Renal pelvis (tissue), 4 donors: ENCODE results near the gene LRMDA. TPM values are rescaled to one million over a fixed set of nuclear protein-coding genes. Genes with fewer than 3 reads are reported as not detected.
"Not testable (repeated sequence)": the region's sequence is repeated elsewhere in the genome, so short reads cannot be mapped to it uniquely, and the experiment has no call there.

Experiments used
- DNase-seq: peaks from one replicate; pipeline ENCODE4 v3.0.0-alpha.2; 2013
- polyA plus RNA-seq, 3 donors: library from polyadenylated mRNA; unstranded; fragments of 120-200 nt; gene quantifications; one replicate each; pipeline ENCODE4 v1.2.1, GENCODE V29; 2013; ENCODE audit not compliant: insufficient read length in 3 of 3

LRMDA gene
- polyA plus RNA-seq, 3 donors, result 16.3 to 24.7 (median 22.1) TPM

DNA sequence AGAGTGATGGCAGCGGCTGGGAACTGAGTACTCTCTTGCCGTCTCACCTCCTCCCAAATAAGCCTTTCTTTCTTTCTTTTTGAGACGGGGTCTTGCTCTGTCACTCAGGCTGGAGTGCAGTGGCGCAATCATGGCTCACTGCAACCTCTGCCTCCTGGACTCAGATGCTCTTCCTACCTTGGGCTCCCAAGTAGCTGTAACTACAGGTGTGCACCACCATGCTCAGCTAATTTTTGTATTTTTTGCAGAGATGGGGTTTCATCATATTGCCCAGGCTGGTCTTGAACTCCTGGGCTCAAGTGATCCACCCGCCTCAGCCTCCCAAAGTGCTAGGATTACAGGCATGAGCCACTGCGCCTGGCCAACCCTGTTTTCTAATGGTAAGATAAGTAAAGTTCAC lies 174.4 kb downstream of the LRMDA start:
- DNase-seq, result not testable (repeated sequence)

DNA sequence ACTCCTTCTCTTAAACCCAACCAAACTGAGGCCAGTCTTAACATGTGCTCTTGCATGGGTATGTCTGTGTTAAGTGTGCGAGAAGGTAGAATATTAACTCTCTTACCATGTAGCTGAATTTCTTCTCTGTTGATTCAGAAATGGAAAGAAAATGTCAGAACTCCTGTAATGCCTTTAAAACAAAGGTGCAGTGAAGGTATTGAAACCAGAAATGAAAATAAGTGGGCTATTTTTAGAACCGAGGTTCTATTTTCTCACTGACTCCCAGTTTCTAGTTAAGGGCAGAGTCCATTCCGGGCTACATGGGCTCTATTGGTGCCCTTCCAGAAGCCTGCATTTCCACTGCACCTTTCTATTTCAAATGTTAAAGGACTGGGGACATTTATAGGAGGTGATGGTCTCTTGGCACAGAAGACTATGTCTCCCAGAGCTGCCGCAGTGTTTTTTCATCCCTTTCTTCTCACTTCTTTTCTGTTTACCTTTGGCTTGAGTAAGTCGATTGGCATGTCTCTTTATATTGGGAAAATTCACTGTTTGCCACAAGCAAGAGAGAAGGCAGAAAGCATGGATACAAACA lies 174.9 kb downstream of the LRMDA start:
- no peak for DNase-seq

GRCh38 chr10:75607576-75607975 lies 176.2 kb downstream of the LRMDA start:
- DNase-seq, result no peak

- no peak for DNase-seq
Observed at GRCh38 chr10:75610183-75610582, 178.8 kb downstream of the LRMDA start.

GRCh38 chr10:75611172-75611992 lies 180.0 kb downstream of the LRMDA start:
- DNase-seq, result no peak

- no peak for DNase-seq
Observed at GRCh38 chr10:75611993-75612372, 180.6 kb downstream of the LRMDA start.

DNA sequence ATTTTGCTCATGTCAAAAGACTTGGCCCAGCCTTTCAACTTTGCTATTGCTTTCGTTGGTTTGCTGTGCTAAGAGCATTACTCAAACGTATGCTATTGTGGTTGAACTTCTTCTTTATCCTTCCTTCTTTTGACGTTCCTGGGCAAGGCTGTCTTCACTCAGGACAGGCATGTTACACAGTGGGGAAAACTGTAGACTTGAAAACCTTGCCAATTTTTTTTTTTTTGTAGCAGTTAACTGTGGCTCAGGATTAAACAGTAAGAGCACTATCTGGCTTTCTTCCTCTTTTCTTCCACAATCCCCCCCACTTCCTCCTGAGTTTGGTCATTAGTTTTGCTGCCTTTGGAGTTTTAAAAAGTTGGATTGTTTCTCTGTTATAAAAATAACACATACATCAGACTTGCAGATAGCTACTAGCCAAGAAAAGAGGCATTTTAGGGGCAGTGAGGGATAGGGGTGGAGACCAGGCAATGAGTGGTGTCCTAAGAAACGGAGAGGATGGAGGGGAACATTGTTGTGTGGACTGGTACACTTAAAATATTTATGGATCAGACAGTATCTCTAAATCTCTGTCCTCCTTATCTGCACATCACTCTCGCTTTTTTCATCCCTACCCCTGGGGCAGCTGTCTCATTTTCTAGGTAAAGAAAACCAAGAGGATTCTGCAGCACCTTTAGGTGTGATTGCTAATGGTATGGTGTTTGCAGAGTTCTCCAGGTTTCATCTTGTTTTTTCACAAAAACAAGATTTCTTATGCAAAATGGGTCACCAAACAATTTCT lies 181.7 kb downstream of the LRMDA start:
- no peak for DNase-seq

- DNase-seq, result peak; percentile 83
Observed at GRCh38 chr10:75613685-75614504, 182.5 kb downstream of the LRMDA start.

DNA sequence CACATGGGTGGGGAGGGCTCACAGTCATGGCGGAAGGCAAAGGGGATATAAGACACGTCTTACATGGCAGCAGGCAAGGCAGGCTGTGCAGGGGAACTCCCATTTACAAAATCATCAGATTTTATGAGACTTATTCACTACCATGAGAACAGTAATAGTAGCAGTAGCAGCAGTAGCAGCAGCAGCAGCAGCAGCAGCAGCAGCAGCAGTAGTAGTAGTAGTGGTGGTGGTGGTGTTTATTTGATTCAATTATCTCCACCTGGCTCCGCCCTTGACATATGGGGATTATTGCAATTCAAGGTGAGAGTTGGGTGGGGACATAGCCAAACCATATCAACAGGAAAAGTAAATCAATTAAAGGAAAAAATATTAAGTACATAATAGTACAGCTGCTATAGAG lies 184.7 kb downstream of the LRMDA start:
- no peak for DNase-seq

- no peak for DNase-seq
Observed at GRCh38 chr10:75616874-75617478, 185.6 kb downstream of the LRMDA start.

GRCh38 chr10:75617485-75618155 lies 186.2 kb downstream of the LRMDA start:
- no peak for DNase-seq

- no peak for DNase-seq
Observed at GRCh38 chr10:75619635-75620034, 188.2 kb downstream of the LRMDA start.

DNA sequence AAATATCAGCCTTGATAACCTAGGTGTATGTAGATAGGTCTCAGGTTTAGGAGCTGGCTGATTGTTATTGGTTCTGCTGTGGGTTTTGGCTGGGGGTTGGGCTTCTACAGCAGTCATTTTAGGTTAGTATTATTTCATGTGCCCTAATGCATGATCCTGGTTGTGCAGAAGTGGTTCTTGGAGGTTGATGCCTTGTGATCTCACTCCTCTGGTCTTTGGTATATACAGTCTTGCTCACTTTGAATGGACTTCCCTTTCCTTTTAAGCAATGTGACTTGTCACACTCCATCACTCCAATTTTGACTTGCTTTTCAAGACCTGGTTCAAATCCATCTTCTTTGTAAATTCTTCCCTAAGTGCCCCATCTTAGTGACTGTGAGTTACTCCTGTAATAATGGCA lies 188.9 kb downstream of the LRMDA start:
- DNase-seq, result no peak

- not testable (repeated sequence) for DNase-seq
Observed at GRCh38 chr10:75621003-75621402, 189.6 kb downstream of the LRMDA start.

GRCh38 chr10:75622503-75622902 lies 191.1 kb downstream of the LRMDA start:
- no peak for DNase-seq

- DNase-seq, result no peak
Observed at GRCh38 chr10:75623310-75624093, 192.1 kb downstream of the LRMDA start.

- DNase-seq, result no peak
Observed at GRCh38 chr10:75624638-75625037, 193.2 kb downstream of the LRMDA start.

- DNase-seq, result no peak
Observed at GRCh38 chr10:75630746-75631145, 199.3 kb downstream of the LRMDA start.

- DNase-seq, result no peak
Observed at GRCh38 chr10:75632805-75633462, 201.5 kb downstream of the LRMDA start.

DNA sequence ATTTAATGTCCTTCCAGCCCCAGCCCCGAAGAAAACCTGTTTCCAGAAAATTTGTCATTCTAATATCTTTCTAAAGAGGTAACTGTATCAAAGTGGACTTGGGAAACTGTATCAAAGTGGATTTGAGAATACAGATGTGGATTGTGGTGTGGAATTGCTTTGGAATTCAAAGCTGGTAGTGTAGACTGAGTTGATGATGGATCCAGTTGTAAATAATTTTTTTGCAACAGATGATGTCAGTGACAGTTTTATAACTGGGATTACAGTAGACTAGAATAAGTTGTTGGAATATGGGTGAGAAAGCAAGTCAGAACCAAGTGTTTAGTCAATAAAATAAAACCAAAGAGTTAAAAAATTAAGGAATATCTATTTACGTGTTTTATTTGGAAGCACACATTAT lies 202.1 kb downstream of the LRMDA start:
- no peak for DNase-seq
